PFSK-1 (cell line): ENCODE measurements around the gene TMED1.

ENCODE experiments used
- FOXP2 ChIP-seq: optimal IDR thresholded peaks from 2 replicates; pipeline ENCODE3; 2011; ENCODE audit warnings: borderline replicate concordance, control low read depth, inconsistent platforms; ENCODE audit not compliant: insufficient read depth; ENCODE audit errors: extremely low read length, extremely low read depth
- POLR2AphosphoS5 ChIP-seq: IDR thresholded peaks from 2 replicates; pipeline ENCODE4 v1.6.1; 2012; ENCODE audit warnings: low read depth, mild to moderate bottlenecking, control low read depth, low read length, moderate library complexity
- SIN3A ChIP-seq: IDR thresholded peaks from 2 replicates; pipeline ENCODE4 v1.6.1; 2012; ENCODE audit warnings: mild to moderate bottlenecking, low read length, moderate library complexity, borderline replicate concordance; ENCODE audit not compliant: insufficient read depth
- TAF1 ChIP-seq: IDR thresholded peaks from 2 replicates; pipeline ENCODE4 v1.6.1; 2012; ENCODE audit warnings: low read length, control low read depth, borderline replicate concordance; ENCODE audit not compliant: insufficient read depth
- TF ChIP-seq, protein P1 (sequence below), 2 experiments: IDR thresholded peaks; 2 replicates each; pipeline versions ENCODE4 v1.6.1 to v1.8.0; 2011 to 2012; ENCODE audit warnings: low read depth in 2 of 2, low read length in 2 of 2, control low read depth in 1 of 2, inconsistent platforms in 1 of 2, mild to moderate bottlenecking in 1 of 2, moderate library complexity in 1 of 2; ENCODE audit not compliant: insufficient read depth in 1 of 2

Gene TMED1

GRCh38 chr19:10852098-10852800, 16.2 kb upstream of the TMED1 start:
- no peak for TF ChIP-seq SIN3A
- no peak for TF ChIP-seq POLR2AphosphoS5
- TF ChIP-seq TAF1, result no peak
- TF ChIP-seq, protein P1, sequence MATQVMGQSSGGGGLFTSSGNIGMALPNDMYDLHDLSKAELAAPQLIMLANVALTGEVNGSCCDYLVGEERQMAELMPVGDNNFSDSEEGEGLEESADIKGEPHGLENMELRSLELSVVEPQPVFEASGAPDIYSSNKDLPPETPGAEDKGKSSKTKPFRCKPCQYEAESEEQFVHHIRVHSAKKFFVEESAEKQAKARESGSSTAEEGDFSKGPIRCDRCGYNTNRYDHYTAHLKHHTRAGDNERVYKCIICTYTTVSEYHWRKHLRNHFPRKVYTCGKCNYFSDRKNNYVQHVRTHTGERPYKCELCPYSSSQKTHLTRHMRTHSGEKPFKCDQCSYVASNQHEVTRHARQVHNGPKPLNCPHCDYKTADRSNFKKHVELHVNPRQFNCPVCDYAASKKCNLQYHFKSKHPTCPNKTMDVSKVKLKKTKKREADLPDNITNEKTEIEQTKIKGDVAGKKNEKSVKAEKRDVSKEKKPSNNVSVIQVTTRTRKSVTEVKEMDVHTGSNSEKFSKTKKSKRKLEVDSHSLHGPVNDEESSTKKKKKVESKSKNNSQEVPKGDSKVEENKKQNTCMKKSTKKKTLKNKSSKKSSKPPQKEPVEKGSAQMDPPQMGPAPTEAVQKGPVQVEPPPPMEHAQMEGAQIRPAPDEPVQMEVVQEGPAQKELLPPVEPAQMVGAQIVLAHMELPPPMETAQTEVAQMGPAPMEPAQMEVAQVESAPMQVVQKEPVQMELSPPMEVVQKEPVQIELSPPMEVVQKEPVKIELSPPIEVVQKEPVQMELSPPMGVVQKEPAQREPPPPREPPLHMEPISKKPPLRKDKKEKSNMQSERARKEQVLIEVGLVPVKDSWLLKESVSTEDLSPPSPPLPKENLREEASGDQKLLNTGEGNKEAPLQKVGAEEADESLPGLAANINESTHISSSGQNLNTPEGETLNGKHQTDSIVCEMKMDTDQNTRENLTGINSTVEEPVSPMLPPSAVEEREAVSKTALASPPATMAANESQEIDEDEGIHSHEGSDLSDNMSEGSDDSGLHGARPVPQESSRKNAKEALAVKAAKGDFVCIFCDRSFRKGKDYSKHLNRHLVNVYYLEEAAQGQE (IDR thresholded peaks at IDR 0.05; ENCODE audit: insufficient read depth in 1 of 2, low read depth in 2 of 2, low read length in 2 of 2), result no peak
- TF ChIP-seq FOXP2, result no peak

DNA sequence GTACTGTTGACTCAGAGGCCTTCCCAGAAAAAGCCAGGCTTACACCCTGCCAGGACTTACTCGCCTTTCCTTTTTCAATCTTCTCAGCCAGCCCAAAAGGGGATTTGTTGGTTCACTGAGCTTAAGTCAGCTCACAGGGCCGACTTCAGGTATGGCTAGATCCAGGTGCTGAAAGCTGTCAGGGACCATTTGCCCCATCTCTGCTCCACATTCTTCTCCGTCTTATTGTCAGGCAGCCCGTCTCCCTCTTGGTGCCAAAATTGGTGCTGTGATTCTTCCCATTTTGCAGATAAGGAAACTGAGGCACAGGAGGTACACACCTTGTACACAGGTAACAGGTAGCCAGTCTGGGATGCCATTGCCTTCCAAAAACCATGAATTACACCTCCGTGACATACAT, 14.6 kb upstream of the TMED1 start:
- TF ChIP-seq FOXP2, result no peak
- TF ChIP-seq SIN3A, result no peak
- TF ChIP-seq, protein P1 (IDR thresholded peaks at IDR 0.05; ENCODE audit: insufficient read depth in 1 of 2, low read depth in 2 of 2, low read length in 2 of 2), result no peak
- no peak for TF ChIP-seq POLR2AphosphoS5
- no peak for TF ChIP-seq TAF1

DNA sequence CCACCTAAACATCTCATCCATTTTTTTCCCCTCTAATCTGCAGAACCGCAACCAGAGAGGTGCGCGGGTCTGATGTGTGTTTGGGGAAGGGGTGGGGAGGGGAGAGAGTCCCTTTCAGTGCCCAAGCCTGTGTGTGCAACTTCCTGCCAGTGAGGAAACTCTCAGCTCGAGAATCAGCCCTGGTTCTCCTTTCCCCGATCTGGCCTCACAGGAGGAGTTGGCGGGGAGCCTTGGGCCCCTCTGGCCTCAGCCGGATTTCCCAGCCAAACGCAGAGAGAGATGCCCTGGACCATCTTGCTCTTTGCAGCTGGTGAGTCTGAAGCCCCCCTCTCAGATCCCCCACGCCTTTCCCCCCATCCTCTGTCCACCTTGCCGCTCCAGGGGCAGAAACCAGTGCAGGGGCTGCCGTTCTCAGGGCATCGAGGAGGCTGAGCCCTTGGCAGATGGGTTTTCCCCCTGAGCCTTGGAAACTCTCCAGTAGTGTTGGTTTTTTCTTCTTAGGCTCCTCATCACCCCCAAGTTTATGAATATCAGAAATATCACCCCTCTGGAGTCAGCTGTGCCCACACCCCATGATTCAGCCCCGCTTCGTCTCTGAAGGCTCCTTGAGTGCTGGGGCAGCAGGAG, 12.3 kb upstream of the TMED1 start, which contains the start of gene C19orf38:
TSS of gene C19orf38 (plus strand) at position 186 of the 627 bp plus-strand sequence. CDS start at position 280, 94 bp downstream.
- no peak for TF ChIP-seq FOXP2
- TF ChIP-seq, protein P1 (IDR thresholded peaks at IDR 0.05; ENCODE audit: insufficient read depth in 1 of 2, low read depth in 2 of 2, low read length in 2 of 2), result no peak
- TF ChIP-seq TAF1, result no peak
- no peak for TF ChIP-seq POLR2AphosphoS5
- TF ChIP-seq SIN3A, result no peak

DNA sequence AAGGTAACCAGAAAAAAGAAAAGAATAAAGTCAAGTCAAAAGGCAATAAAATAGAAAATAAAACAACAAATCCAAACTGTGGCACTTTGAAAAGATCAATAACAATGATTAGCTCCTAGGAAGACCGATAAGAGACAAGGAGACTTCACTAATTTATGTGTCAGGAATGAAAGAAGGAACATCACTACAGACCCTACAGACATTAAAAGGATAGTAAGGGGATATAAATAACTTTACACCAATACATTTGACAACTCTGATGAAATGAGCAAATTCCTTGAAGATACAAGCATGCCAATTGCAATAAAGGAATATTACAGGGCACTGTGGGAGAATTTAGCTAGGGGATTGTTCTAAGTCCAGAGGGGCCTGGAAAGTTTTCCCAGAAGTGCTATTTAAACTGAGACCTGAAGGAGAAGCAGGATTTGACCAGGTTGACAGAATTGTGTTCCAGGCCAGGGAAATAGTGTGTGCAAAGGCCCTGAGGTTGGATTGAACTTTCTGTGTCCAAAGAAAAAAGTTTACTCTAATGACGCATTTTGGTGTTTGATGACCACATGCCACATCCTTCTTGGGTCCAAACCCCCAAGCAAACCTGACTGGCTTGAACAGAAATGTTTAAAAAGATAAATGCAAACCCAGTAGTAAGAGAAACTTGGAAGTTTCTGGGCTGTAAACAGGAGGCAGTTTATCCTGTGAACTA, 10.6 kb upstream of the TMED1 start:
- TF ChIP-seq, protein P1 (IDR thresholded peaks at IDR 0.05; ENCODE audit: insufficient read depth in 1 of 2, low read depth in 2 of 2, low read length in 2 of 2), result no peak
- TF ChIP-seq POLR2AphosphoS5, result no peak
- TF ChIP-seq SIN3A, result no peak
- TF ChIP-seq TAF1, result no peak
- no peak for TF ChIP-seq FOXP2
